GM18508 (cell line): Measurements from ENCODE around the gene PRND.
"Not testable (repeated sequence)": the region's sequence is repeated elsewhere in the genome, so short reads cannot be mapped to it uniquely, and the experiment has no call there.

Experiments
- ATAC-seq: cut with Tn5 transposase; IDR thresholded peaks from one replicate; pipeline ENCODE4 v1.9.1; 2021; ENCODE audit warnings: moderate number of reproducible peaks; ENCODE audit not compliant: insufficient read depth, unreplicated experiment

PRND gene

DNA sequence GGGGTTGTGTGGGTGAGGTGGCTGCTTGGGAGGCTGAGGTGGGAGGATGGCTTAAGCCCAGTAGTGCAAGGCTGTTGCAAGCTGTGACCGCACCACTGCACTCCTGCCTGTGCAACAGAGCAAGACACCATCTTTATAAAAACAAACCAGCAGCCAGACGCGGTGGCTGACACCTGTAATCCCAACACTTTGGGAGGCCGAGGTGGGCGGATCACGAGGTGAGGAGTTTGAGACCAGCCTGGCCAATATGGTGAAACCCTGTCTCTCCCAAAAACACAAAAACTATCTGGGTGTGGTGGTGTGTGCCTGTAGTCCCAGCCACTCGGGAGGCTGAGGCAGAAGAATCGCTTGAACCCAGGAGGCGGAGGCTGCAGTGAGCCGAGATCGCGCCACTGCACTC is 14.8 kb upstream of the PRND start:
- not testable (repeated sequence) for ATAC-seq

DNA sequence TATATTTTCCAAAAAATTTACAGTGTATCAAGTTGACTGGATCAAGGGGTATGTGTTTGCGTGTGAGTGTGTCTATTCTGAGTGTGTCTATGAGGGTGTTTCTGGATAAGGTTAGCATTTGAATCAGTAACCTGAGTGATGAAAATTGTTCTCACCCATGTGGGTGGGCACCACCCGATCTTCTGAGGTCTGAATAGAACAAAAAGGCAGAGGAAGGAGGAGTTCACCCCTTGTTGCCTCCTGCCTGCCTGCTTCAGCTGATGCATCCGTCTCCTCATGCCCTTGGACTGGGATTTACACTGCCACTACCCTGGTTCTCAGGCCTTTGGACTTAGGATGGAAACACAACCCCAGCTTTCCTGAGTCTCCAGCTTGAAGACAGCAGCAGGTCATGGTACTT is 13.7 kb upstream of the PRND start:
- ATAC-seq: no peak

DNA sequence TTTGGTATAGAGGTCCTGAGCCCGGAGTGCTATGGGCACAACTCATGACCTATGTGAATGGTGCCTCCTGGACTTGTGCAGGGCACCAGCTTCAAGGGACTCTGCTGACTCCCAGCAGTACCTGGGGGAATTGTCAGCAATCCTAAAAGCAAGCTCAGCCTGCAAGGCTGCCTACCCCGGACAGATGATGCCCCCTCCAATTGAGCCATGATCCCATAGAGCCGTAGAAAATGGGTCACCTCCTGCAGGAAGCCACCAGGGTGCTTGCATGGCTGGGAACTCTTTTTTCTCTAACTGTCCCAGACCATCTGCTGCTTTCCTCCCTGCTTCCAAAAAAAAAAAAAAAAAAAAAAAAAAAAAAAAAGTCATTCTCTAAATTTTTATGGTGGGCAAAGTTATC is 12.9 kb upstream of the PRND start:
- no peak for ATAC-seq

DNA sequence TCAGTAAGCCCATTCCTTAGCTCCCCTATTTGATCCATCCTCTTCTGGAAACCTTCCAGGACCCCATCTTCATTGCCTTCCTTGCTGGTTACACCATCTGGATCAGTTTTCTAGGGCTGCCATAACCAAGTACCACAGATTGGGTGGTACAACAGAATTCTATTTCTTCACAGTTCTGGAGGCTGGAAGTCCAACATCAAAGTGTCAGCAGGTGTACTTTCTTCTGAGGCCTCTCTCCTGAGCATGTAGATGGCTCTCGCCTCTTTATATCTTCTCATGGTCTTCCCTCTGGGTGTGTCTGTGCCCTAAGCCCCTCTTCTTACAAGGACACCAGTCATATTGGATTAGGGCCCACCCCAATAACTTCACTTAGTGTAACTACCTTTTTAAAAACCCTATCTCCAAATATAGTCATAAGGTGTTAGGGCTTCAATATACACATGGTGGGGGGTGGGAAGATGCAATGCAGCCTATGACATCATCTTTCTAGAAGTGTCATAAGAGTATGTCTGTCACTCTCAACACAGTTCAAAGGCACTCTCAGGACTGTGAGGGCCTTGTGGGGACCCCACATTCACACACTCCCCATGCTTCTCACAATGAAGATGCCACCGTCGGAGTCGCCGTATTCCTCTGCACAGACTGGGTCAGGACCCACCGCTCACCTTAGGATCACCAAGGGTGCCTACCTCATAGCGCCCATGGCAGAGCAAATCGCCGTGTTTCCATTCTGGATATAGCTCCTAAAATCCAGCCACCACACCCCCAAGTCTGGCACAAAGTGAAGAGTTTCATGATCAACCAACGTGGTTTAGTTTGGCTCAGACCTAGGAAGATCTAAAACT is 12.2 kb upstream of the PRND start:
- no peak for ATAC-seq

DNA sequence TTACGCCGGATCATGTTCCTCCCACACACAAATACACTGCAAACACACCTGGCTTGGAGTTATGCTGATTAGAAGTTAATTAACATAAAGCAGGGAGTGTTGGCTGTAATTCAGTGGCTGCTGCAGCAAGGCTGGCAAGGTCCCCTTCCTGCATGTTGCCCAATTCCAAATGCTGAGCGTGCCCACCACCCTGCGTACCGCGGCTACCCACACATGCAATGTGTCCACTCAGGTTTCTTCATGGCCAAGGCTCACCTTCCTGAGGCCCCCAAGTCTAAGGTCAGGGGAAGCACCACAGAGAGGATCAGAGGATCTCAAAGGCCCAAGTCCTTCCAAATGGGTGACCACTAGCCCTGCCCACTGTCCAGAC is 11.6 kb upstream of the PRND start:
- ATAC-seq: no peak

DNA sequence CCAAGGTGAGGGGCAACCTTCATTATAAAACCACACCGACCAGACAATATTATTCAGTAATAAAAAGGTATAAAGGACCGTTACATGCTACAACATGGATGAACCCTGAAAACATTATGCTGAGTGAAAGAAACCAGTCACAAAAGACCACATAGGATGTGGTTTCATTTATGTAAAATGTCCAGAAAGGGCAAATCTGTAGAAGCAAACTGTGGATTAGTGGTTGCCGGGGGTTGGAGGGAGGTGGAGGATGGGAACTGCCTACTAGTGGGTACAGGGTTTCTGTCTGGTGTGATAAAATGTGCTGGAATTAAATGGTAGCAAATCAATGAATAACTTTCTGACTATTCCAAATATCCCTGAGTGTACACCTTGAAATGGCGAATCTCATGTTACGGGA is 10.2 kb upstream of the PRND start:
- no peak for ATAC-seq

DNA sequence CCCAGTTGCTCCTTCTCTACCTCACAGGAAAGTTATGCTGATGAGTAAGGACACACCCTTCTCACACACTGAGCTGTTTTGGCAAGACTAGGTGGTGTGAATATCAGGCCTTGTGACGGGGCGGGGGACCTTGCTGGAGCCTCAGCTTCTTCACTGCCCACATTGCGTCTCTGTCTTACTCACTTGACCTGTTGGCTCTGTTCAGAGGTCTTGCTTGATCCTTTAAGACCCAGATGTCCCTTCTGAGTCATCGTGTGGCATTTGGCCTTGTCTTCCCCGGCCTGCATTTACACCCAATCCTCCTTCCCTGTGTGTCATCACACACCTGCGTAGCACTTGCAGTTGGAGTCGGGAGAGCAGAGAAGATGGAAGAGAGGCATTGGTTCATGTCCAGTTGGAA is 8.3 kb upstream of the PRND start:
- no peak for ATAC-seq

DNA sequence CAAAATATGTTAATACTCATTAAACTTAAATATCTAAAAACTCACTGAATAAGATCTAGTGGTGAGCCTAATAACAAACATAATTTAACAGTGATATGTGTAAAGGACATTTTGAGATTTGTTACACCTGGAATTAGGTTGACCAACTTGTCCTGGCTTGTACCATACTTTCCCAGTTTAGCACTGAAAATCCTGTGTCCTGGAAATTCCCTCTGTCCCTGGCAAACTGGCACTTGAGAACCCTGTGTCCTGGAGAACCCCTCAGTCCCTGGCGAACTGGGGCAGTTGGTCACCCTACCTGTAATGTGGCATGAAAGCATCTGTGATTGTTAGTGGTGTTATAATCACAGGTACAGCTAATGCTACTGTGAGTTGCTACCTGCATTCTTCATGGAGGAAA is 6.9 kb upstream of the PRND start:
- ATAC-seq: no peak

DNA sequence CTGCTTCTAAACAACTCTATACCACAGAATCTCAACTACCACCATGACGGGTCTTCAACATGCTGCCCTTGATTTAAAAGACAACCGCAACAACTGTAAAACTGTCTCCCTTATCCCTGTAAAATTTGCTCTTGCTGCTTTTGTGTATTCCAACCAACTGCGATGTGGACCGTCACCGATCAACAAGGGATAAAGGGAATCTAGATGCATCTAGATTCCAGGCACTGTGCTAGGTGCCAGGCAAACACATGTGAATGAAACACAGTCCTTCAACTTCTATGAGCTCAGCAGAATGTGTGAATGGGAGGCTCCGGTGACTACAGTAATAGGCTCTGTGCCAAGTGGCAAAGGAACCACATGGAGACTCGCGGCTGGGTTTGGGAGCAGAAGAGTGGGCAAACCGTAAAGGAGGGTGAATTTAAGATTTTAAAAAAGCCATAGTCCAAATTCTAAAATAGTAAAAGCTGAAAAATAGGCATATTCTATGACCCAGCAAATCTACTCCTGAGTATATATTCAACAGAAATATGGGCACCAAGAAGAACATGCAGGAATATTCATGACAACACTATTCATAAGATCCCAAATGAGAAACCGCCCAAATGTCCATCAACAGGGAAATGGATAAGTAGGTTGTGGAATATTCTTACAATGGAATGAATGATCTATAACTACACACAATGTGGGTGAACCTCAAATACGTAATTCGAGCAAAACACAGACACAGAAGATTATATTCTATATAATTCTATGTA is 3.7 kb upstream of the PRND start:
- ATAC-seq: no peak

DNA sequence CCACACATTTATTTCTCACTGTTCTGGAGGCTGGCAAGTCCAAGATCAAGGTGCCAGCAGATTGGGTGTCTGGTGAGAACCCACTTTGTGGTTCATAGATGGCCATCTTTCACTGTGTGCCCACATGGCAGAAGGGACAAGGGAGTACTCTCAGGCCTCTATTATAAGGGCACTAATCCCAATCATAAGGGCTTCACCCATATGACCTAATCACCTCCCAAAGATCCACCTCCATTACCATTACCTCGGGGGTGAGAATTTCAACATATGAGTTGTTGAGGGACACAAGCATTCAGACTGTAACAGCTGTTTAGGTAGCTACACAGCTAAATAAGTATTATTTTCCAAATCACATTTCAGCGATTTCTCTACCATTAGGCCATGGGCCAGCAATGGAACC is 2.5 kb upstream of the PRND start:
- no peak for ATAC-seq

DNA sequence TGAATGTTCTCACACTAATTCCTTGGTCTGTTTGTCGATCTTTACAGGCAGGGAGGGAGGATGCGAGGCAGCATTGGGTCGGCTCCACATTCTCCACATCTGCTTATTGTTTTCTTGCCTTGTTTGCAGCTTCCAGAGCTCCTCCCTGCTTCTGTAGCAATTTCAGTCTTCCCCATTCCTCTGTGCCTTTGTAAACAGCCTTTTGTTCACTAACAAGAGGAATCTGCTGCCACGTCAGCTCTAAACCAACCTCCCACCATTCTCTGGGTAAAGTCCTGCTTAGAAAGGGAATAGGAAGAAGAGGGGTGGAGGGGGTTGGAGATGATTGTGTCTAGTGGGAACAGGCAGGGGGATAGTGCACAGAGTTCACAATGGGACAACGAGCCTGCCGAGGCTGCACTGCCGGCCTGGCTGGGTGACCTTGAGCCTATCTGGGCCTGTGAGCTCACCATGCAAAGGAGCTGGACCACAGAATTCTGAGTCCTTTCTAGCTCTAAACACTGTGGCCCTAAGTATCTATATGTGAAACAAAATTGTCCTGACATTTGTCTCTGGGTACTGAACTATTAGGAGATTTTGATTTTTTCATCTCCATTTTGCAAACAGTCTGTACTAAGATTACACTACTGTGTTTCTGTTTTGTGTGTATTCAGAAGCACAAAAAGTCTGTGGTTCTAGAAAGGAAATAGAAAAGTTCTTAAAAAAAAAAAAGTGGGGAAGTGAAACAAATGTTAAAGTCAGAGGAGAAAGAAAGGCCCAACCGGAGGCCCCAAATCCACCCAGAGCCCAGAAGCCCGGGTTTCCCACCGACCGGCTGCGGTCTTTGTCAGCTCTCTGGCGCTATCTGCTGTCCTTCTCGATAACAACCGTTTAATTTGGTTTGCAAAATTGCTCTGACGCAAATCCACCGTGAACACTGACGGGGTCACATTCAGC is 1.4 kb upstream of the PRND start:
- ATAC-seq: peak; percentile 80

DNA sequence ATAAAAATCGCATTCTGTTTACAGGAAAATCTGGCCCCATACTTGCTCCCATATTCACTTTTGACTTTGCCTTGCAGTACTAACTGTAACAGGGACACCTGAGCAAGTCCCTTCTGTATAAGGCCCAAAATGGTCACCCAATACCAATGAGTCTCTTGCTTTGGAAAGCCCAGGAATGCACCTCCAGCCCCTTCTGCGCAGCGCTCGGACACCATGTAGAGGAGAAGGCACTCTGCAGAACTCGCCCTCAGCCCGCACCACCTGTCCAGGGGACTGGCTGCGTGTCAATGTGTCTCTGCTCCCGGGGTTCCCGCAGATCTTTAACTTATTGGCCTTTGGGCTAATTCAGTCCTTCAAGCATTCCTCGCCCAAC is 746 bp upstream of the PRND start:
- no peak for ATAC-seq

DNA sequence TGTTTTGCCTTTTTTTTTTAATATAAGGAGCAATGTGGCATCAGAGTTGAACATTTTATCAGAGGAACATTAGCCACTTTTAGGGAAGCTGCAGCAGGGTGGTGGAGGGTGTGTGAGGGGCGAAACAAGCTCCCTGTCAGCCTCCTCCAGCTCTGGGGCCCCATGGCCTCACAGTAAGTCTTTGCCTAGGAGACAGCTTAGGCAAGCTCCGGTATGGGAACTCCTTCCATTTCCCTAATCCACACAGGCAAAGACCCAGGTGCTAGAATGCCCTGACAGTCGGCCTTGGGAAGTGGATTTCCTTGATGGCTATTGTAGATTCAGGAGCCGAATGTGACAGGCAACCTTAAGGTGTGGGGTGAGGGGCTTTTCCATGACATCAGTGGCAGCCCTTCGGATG is 862 bp downstream of the PRND start:
- ATAC-seq: no peak

DNA sequence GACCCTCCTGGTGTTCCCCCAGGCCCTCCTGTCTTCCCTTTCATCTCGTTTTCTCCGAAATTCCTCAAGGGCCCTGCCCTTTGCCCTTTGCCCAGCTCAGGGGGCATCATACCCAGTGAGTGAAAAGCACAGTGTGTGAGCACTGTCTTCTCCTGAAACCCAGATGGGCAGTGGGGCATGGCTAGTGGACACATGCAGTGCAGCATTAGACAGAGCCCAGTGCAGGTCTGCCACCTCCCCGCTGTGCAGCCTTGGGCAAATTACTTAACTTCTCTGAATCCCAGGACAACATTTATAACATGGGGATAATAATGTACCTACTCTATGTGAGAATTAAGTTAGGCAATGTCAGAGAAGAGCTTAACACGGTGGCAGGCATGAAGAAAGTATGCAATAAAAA is 1.3 kb downstream of the PRND start:
- ATAC-seq: no peak

DNA sequence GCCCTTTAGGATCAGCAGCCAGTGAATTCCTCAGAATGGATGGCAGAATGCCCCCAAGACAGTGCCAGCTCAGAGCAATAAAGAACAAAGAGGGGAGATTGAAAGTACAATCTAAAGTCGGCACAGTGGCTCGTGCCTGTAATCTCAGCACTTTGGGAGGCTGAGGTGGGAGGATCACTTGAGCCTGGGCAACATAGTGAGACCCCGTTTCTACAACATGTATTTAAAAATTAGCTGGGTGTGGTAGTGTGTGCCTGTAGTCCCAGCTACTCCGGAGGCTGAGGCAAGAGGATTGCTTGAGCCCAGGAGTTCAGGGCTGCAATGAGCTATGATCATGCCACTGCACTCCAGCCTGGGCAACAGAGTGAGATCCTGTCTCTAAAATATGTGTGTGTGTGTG is 1.8 kb downstream of the PRND start:
- ATAC-seq: not testable (repeated sequence)

DNA sequence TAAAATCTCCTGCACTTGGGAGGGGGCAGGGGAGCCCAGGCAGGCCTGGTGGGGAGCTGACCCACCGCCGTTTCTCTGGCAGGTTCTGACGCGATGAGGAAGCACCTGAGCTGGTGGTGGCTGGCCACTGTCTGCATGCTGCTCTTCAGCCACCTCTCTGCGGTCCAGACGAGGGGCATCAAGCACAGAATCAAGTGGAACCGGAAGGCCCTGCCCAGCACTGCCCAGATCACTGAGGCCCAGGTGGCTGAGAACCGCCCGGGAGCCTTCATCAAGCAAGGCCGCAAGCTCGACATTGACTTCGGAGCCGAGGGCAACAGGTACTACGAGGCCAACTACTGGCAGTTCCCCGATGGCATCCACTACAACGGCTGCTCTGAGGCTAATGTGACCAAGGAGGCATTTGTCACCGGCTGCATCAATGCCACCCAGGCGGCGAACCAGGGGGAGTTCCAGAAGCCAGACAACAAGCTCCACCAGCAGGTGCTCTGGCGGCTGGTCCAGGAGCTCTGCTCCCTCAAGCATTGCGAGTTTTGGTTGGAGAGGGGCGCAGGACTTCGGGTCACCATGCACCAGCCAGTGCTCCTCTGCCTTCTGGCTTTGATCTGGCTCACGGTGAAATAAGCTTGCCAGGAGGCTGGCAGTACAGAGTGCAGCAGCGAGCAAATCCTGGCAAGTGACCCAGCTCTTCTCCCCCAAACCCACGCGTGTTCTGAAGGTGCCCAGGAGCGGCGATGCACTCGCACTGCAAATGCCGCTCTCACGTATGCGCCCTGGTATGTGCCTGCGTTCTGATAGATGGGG is 3.0 kb downstream of the PRND start:
- no peak for ATAC-seq

DNA sequence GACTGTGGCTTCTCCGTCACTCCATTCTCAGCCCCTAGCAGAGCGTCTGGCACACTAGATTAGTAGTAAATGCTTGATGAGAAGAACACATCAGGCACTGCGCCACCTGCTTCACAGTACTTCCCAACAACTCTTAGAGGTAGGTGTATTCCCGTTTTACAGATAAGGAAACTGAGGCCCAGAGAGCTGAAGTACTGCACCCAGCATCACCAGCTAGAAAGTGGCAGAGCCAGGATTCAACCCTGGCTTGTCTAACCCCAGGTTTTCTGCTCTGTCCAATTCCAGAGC is 3.5 kb downstream of the PRND start:
- no peak for ATAC-seq

DNA sequence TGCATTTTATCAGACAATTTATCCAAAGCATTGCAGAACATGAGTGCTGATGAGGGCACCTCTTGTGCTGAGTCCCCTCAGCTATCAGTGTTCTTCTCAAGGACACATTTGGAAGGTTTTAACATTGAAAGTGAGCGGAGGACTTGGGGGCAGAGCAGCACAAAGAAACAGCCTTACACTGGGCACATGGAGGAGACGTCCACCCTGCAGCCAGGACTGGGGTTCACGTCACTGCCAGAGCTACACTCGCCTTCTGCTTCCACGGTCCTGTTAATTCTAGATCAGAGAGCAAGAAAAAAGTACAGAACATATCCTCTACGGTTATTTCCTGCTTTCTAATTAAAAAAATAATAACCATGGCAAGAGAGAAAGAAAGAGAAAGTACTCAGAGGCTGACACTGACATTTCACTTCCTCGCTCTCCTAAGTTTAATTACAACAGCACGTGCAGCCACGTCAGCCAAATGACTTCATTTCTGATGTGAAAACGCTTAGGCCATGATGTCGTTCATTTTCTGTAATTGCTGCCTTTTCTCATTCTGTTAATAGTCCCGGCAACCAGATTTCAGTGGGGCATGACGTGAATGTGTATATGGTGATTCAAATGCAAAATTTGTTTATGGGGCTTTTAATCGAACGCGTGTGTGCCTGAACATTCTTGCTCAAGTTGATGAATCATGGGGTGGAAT is 5.1 kb downstream of the PRND start:
- no peak for ATAC-seq

DNA sequence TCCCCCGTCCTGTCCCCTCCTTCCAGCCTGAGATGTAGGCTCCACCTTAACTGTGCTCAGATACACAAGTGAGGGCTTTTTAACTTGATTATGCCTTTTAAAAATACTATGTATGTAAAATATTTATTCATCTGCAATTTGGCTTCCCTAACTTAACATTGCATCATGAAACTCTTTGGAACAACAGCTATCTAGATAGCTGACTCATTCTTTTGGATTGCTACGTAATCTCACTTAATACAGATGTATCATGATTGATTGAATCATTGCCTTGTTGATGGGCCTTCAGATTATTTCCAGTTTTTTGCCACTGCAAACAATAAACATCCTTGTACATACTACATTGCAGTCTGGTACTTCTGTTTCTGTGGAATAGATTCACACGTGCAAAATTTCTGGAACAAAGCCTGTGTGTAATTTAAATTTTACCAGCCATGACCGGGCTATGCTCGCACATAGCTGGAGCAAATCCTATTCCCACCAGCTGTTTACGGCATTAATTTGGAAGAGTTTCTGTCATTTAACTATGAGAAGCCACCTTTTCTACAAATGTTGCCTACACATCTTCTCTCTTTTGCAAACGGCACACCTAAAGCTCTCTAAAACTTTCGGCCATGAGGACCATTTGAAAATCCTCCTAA is 6.5 kb downstream of the PRND start:
- ATAC-seq: no peak
